ENCODE measurements around the gene ARHGAP21. TPM values are rescaled to one million over a fixed set of nuclear protein-coding genes. Genes with fewer than 3 reads are reported as not detected.
"Not testable (repeated sequence)": the region's sequence is repeated elsewhere in the genome, so short reads cannot be mapped to it uniquely, and the experiment has no call there.

ARHGAP21 gene
- 100 to 1,000 TPM; 104 to 128 (median 114) TPM for total RNA-seq

DNA sequence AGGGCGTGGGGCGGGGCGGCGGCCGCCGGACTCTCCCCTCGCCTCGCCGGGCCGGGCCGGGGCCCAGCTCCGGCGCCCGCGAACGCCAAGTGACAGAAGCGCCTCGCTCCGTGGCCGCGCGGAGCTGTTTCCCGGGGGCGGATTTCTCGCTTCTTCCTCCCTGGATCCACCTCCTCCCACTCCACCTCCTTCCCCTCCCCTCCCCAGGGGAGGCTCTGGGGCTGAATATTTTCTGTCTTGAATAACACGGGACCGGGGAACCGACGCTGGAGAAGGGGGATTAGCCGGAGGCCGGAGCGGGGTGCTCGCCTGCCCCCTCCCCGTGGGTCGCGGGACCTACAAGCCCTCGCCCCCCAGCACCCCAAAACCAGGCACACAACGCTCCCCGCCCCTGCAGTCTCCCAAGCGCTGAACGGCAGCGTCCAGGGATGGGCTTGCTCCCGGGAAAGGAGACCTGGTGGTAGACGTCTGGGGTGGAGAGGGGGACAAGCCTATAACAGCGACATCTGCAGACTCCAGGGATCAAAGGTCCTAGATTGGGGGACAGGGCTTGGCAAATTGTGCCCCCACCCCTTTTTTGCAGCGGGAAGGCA lies at the start of gene ARHGAP21:
Gene ARHGAP21 (minus strand): TSS at position 100 of the 593 bp plus-strand sequence. CDS start 1,988 bp downstream, outside the sequence.
- TF ChIP-seq, protein P1, sequence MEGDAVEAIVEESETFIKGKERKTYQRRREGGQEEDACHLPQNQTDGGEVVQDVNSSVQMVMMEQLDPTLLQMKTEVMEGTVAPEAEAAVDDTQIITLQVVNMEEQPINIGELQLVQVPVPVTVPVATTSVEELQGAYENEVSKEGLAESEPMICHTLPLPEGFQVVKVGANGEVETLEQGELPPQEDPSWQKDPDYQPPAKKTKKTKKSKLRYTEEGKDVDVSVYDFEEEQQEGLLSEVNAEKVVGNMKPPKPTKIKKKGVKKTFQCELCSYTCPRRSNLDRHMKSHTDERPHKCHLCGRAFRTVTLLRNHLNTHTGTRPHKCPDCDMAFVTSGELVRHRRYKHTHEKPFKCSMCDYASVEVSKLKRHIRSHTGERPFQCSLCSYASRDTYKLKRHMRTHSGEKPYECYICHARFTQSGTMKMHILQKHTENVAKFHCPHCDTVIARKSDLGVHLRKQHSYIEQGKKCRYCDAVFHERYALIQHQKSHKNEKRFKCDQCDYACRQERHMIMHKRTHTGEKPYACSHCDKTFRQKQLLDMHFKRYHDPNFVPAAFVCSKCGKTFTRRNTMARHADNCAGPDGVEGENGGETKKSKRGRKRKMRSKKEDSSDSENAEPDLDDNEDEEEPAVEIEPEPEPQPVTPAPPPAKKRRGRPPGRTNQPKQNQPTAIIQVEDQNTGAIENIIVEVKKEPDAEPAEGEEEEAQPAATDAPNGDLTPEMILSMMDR (IDR thresholded peaks at IDR 0.05), result no peak
- peak; percentile 8 for ATAC-seq (ENCODE audit: low FRiP score)
- DNase-seq (ENCODE audit: low spot score), result no peak

DNA sequence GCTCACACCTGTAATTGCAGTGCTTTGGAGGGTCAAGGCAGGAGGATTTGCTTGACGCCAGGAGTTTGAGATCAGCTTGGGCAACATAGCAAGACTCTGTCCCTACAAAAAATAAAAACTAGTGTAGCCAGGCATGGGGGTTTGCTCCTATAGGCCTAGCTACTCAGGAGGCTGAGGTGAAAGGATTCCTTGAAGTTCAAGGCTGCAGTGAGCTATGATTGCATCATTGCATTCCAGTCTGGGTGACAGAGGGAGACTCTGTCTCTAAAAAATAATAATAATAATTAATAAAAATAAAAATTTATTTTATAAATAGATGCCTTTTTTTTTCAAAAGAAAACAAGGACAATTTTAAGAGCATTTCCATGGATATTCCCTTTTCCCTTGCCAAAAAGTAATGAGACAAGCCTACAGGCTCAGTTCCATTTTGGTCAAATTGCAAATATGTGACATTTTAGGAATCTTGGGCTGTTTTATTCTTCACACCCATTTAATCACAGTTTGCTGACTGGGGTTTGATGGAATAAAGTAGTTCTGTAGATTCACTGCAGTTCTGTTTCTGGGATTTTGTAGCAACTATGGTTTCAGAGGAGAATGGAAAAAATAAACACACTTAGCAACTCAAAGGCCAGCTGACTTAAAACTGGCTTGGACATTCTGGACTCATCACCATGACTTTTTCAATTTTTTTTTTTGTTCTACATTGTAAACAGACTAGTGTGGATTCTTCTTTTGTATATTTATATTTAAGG lies 48.4 kb upstream of the ARHGAP21 start:
- TF ChIP-seq, protein P1 (IDR thresholded peaks at IDR 0.05), result no peak
- ATAC-seq (ENCODE audit: low FRiP score) (no peak), DNase-seq (ENCODE audit: low spot score) (no peak)

DNA sequence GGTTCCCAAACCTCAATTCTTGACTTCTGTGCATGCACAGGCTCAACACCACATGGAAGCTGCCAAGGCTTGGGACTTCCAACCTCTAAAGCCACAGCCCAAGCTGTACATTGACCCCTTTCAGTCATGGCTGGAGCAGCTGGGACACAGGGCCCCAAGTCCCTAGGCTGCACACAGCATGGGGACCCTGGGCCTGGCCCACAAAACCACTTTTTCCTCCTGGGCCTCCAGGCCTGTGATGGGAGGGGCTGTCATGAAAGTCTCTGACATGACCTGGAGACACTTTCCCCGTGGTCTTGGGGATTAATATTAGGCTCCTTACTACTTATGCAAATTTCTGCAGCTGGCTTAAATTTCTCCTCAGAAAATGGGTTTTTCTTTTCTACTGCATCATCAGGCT lies 41.3 kb upstream of the ARHGAP21 start:
- ATAC-seq (ENCODE audit: low FRiP score); DNase-seq (ENCODE audit: low spot score): not testable (repeated sequence)

DNA sequence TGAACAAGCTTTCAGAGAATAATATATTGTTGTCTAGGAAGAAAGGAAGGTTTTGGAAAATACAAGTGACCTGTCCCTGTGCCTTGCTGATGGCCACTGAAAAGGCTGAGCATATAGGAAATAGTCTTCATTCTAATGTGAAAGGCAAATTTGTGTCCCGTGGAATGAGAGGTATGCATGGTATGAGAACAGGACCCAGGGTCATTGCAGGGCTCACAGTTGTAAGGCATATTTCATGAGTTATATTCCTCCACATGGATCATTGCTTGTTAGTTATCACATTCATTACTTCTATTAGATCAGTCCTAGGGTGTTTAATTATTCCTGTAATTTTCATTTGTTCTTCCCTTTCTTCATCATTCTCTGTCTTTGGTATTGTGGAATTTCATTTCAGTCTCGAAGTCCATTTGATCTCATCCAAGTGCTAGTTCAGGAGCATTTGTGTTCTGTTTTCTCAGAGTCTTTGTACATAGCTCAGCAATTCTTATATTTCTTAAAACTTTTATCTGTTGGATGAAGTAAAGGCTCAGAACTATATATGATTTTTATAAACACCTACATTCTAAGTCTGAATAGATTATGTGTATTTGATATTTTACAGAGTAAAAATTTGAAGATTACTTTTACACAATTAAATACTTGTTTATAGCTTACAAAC lies 39.4 kb upstream of the ARHGAP21 start:
- DNase-seq (ENCODE audit: low spot score) (no peak), ATAC-seq (ENCODE audit: low FRiP score) (no peak)
- TF ChIP-seq, protein P1 (IDR thresholded peaks at IDR 0.05), result no peak

DNA sequence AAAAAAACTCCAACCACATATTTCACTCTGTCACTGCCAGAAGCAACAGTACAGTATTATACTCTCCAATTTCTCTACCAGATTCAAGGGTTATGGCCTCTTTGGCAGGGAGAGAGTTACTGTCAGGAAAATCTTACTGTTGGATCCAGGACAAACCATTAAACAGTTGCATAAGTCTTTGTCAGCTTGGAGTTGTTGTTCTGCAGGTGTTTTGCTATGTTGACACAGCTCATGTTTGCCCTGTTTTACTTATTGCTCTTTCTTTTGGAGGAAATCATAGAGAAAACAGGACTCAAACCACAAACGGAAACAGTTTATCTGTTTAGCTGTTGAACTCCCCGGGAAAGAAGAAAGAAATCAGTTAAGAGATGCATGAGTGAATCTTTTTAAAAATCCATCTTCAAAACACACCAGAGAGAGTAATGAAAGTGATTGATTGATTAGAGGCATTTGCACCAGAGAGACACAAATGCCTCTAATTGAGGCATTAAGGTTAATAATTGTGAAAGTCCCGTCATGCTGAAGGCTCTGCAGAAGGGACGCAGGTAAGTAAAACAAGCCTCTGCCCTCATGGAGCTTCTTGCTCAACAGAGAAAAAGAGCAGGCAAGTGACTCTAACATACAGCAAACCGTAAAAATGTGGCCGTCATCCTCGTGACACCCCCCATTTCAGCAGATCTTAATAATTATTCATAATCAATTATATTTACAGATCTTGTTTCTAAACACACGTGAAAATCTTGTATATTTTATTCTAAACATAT lies 38.7 kb upstream of the ARHGAP21 start:
- ATAC-seq (ENCODE audit: low FRiP score), result no peak
- no peak for DNase-seq (ENCODE audit: low spot score)
- TF ChIP-seq, protein P1 (IDR thresholded peaks at IDR 0.05), result no peak

DNA sequence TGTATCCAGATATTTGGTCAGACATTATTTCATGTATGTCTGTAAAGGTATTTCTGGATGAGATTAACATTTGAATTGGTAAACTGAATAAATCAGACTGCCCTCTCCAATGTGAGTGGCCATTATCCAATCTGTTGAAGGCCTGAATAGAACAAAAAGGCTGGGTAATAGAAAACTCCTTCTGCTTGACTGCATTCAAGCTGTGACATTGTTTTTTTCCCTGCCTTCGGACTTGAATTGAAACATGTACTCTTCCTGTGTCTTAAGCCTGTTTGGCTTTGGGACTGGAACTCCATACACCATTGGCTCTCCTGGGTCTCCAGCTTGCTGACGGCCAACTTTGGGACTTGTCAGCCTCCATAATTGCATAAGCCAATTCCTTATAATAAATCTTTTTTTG lies 36.0 kb upstream of the ARHGAP21 start:
- DNase-seq (ENCODE audit: low spot score) (no peak), ATAC-seq (ENCODE audit: low FRiP score) (no peak)
- TF ChIP-seq, protein P1 (IDR thresholded peaks at IDR 0.05), result no peak

DNA sequence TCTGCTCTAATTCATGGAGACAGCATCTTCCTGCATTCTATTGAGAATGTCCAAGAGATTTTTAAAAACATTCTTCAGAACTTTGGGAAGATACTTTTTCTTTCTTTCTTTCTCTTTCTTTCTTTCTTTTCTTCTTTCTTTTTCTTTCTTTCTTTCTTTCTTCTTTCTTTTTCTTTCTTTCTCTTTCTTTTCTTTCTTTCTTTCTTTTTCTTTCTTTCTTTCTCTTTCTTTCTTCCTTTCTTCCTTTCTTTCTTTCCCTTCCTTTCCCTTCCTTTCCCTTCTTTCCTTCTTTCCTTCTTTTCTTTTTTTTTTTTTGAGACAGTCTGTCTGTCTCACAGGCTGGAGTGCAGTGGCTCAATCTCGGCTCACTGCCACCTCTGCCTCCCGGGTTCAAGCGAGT lies 34.6 kb upstream of the ARHGAP21 start:
- DNase-seq (ENCODE audit: low spot score); ATAC-seq (ENCODE audit: low FRiP score): not testable (repeated sequence)

All from omental fat pad (tissue), 4 donors.